IMR-90 (cell line): ENCODE data around the gene THRB. TPM values are rescaled to one million over a fixed set of nuclear protein-coding genes. Genes with fewer than 3 reads are reported as not detected.

ENCODE experiments used
- ATAC-seq: fragments of 200-7000 bp; cut with Tn5 transposase; 2 replicates; pipeline ENCODE4 v1.9.1; 2020; ENCODE audit warnings: low read depth, mild to moderate bottlenecking, moderate library complexity
- BruUV-seq: library from RNA; stranded (reverse); fragments of 400-500 nt; replicated peaks from 2 replicates; lab custom pipeline; 2021; lab: Mats Ljungman, UMichigan
- CTCF ChIA-PET: fragments of 300-600 bp; formaldehyde crosslinking; extraction: SDS; loops from one replicate; lab custom pipeline; 2021; ENCODE audit warnings: antibody characterized with exemption; lab: Yijun Ruan, JAX
- POLR2A ChIA-PET: fragments of 300-600 bp; sonication (Branson Sonifier 250); formaldehyde crosslinking; loops from one replicate; lab custom pipeline; 2022; ENCODE audit warnings: antibody characterized with exemption; ENCODE audit not compliant: unreplicated experiment; lab: Charles Lee
- DNase-seq: peaks from one replicate; pipeline ENCODE4 v3.0.0; 2013
- H2AFZ ChIP-seq: replicated peaks from 2 replicates; pipeline ENCODE3; 2013; ENCODE audit warnings: low read length, mild to moderate bottlenecking; ENCODE audit not compliant: poor library complexity
- H2AK5ac ChIP-seq: 2 replicates; pipeline ENCODE4 v1.6.1; 2013; ENCODE audit warnings: low read depth, low read length, inconsistent platforms
- H2AK9ac ChIP-seq: replicated peaks from 2 replicates; pipeline ENCODE3; 2013; ENCODE audit warnings: mild to moderate bottlenecking, low read depth, low read length, moderate library complexity; ENCODE audit not compliant: poor library complexity
- H2BK120ac ChIP-seq: 2 replicates; pipeline ENCODE4 v1.6.1; 2013; ENCODE audit warnings: low read depth, low read length, inconsistent platforms
- H2BK15ac ChIP-seq: 3 replicates; pipeline ENCODE4 v1.6.1; 2013; ENCODE audit warnings: low read depth, low read length, inconsistent platforms
- H2BK20ac ChIP-seq: 2 replicates; pipeline ENCODE4 v1.6.1; 2013; ENCODE audit warnings: low read depth, mild to moderate bottlenecking, inconsistent platforms, low read length, moderate library complexity
- H2BK5ac ChIP-seq: 2 replicates; pipeline ENCODE4 v1.6.1; 2013; ENCODE audit warnings: mild to moderate bottlenecking, low read depth, low read length, inconsistent platforms; ENCODE audit not compliant: poor library complexity, severe bottlenecking
- H3K14ac ChIP-seq: replicated peaks from 2 replicates; pipeline ENCODE4 v1.6.1; 2013; ENCODE audit warnings: low read depth, low read length, inconsistent platforms
- H3K18ac ChIP-seq: 2 replicates; pipeline ENCODE4 v1.6.1; 2013; ENCODE audit warnings: low read depth, low read length, control low read depth
- H3K23ac ChIP-seq: 2 replicates; pipeline ENCODE4 v1.6.1; 2013; ENCODE audit warnings: low read depth, low read length, inconsistent platforms
- H3K27ac ChIP-seq: 2 replicates; pipeline ENCODE4 v1.5.1; 2013; ENCODE audit warnings: mild to moderate bottlenecking, control low read depth, low read length; ENCODE audit not compliant: insufficient read depth
- H3K27me3 ChIP-seq: 2 replicates; pipeline ENCODE4 v1.6.1; 2013; ENCODE audit warnings: low read length; ENCODE audit not compliant: control insufficient read depth, insufficient read depth
- H3K36me3 ChIP-seq: 2 replicates; pipeline ENCODE4 v1.6.1; 2013; ENCODE audit warnings: low read length, mixed read lengths; ENCODE audit not compliant: control insufficient read depth, insufficient read depth
- H3K4ac ChIP-seq: 2 replicates; pipeline ENCODE4 v1.6.1; 2013; ENCODE audit warnings: low read depth, low read length, inconsistent platforms
- H3K4me1 ChIP-seq: 2 replicates; pipeline ENCODE4 v1.6.1; 2013; ENCODE audit warnings: low read length, mixed read lengths; ENCODE audit not compliant: control insufficient read depth, insufficient read depth
- H3K4me2 ChIP-seq: 2 replicates; pipeline ENCODE4 v1.6.1; 2013; ENCODE audit warnings: low read depth, mild to moderate bottlenecking, control low read depth, low read length, moderate library complexity
- H3K4me3 ChIP-seq: 2 replicates; pipeline ENCODE4 v1.5.1; 2013; ENCODE audit warnings: low read depth, mild to moderate bottlenecking, control low read depth, low read length, moderate library complexity; ENCODE audit not compliant: insufficient read depth
- H3K56ac ChIP-seq: 2 replicates; pipeline ENCODE4 v1.6.1; 2013; ENCODE audit warnings: low read length, inconsistent platforms; ENCODE audit not compliant: insufficient read depth; ENCODE audit errors: extremely low read depth
- H3K79me1 ChIP-seq, 2 experiments: 2 replicates each; pipeline ENCODE4 v1.6.1; 2013; ENCODE audit warnings: low read length in 2 of 2, inconsistent platforms in 1 of 2, low read depth in 1 of 2
- H3K9ac ChIP-seq: 2 replicates; pipeline ENCODE4 v1.6.1; 2013; ENCODE audit warnings: low read depth, low read length, control low read depth
- H3K9me1 ChIP-seq: 2 replicates; pipeline ENCODE4 v1.6.1; 2013; ENCODE audit warnings: low read length, inconsistent platforms; ENCODE audit not compliant: insufficient read depth
- H3K9me3 ChIP-seq: 2 replicates; pipeline ENCODE4 v1.6.1; 2013; ENCODE audit warnings: low read length; ENCODE audit not compliant: control insufficient read depth, insufficient read depth
- H4K20me1 ChIP-seq: 2 replicates; pipeline ENCODE4 v1.6.1; 2013; ENCODE audit warnings: low read length, inconsistent platforms; ENCODE audit not compliant: insufficient read depth
- H4K5ac ChIP-seq: 2 replicates; pipeline ENCODE4 v1.6.1; 2013; ENCODE audit warnings: mild to moderate bottlenecking, low read depth, low read length, control low read depth
- H4K8ac ChIP-seq, 2 experiments: 2 replicates each; pipeline ENCODE4 v1.6.1; 2013; ENCODE audit warnings: low read depth in 2 of 2, low read length in 2 of 2, control low read depth in 1 of 2, inconsistent platforms in 1 of 2
- H4K91ac ChIP-seq: 2 replicates; pipeline ENCODE4 v1.6.1; 2013; ENCODE audit warnings: low read depth, low read length, inconsistent platforms; ENCODE audit not compliant: insufficient read depth
- CTCF ChIP-seq: conservative IDR thresholded peaks from 2 replicates; pipeline ENCODE4 v1.5.1; 2012; ENCODE audit warnings: mild to moderate bottlenecking, low read depth, low read length, improper control_type of control experiment
- ELK1 ChIP-seq: fragments of 150-350 bp; IDR thresholded peaks from 2 replicates; pipeline ENCODE4 v1.6.1; 2016; ENCODE audit warnings: low read depth, mild to moderate bottlenecking, low read length, moderate library complexity, borderline replicate concordance
- MXI1 ChIP-seq: IDR thresholded peaks from 2 replicates; pipeline ENCODE4 v1.6.1; 2012; ENCODE audit warnings: low read depth, mild to moderate bottlenecking, low read length, moderate library complexity, borderline replicate concordance
- WGBS, 2 experiments: methylation state at CpG; one replicate each; pipeline versions ENCODE4 v1.1.5 to v1.1.7; 2013; ENCODE audit warnings: missing lambda C conversion rate in 2 of 2; ENCODE audit not compliant: insufficient read length in 1 of 2; ENCODE audit errors: extremely low coverage in 2 of 2; 5-methylcytosine and 5-hydroxymethylcytosine counted together
- dilution Hi-C: fragments of 300-500 bp; cut with HindIII; formaldehyde crosslinking; loops from one replicate; pipeline ENCODE4 v1.14.3; 2018; ENCODE audit warnings: low sequenced_read_pairs; ENCODE audit not compliant: unreplicated experiment
- in situ Hi-C: fragments of 300-500 bp; cut with MboI; formaldehyde crosslinking; loops from 3 replicates; pipeline ENCODE4 v1.14.3; 2019; ENCODE audit warnings: low sequenced_read_pairs, inconsistent platforms, mixed read lengths
- intact Hi-C: fragments of 100-400 bp; cut with micrococcal nuclease; formaldehyde crosslinking; loops from 2 replicates; pipeline ENCODE4 v1.10.0; 2022
- polyA plus RNA-seq, 3 experiments: library from polyadenylated mRNA; depleted of rRNA; stranded (reverse); fragments of >200 nt; gene quantifications; 2 replicates each; pipeline ENCODE4 v1.2.3, GENCODE V29; 2012; ENCODE audit warnings: low replicate concordance in 1 of 3
- total RNA-seq: library from RNA; depleted of rRNA; stranded (reverse); fragments of >200 nt; gene quantifications from 2 replicates; pipeline ENCODE4 v1.2.3, GENCODE V29; 2012

The THRB gene
- total and polyA plus RNA-seq, 2 of the 4 experiments (the other 2 are of a cell fraction), result under 0.01 TPM; not detected in 1

DNA sequence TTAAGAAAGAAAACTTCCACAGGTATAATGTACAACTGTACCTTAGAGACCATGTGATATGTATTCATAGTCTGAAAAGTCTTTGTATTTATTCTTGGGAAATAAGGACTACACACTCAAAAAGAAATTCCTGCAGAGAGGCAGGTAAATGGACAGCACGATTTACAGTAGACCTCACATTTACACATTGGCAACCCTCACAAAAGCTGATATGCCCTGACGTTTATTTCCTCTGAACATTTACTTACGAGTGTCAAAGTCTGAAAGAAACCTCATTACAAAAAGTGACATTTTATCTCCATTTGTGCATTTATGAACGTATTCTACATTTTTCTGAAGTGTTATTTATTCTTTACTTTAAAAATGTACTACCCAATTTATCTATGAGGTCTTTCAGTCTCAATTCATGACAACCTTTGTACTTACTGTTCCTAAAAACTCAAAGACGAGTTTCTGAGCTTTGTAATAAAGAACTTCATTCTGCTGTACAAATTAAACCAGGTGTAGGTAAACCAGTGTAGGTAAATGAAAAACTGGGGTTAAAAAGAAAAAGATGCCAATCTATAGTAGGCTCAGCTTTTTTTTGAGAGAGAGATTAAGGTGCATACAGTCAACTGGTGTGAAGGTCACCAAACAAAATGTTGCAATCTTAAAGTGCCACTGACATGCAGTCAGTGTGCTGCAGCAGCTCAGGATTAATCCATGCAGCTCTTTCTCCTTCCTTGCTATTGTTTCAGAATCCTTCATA is 44.3 kb downstream of the THRB start:
- Histone ChIP-seq H2BK20ac (no peak overlapping the region), H3K4me3 (no peak overlapping the region), H3K14ac (no peak overlapping the region), H4K5ac (no peak overlapping the region), H4K8ac (no peak overlapping the region), H2BK120ac (no peak overlapping the region), H4K91ac (no peak overlapping the region), H2AK9ac (no peak overlapping the region), H2AK5ac (no peak overlapping the region), H3K27ac (no peak overlapping the region), H4K20me1 (no peaks in the 10 kb centered on the region), H3K9me1 (no peaks in the 10 kb centered on the region), H3K9ac (no peak overlapping the region), H3K18ac (no peak overlapping the region), H3K4me1 (no peaks in the 10 kb centered on the region), H3K4me2 (no peak overlapping the region), H2AFZ (no peak overlapping the region), H3K4ac (no peak overlapping the region), H3K56ac (no peak overlapping the region), H3K36me3 (no peaks in the 10 kb centered on the region), H3K79me1 (no peaks in the 10 kb centered on the region), H3K9me3 (no peaks in the 10 kb centered on the region), H3K27me3 (no peaks in the 10 kb centered on the region), H3K23ac (no peak overlapping the region), H2BK5ac (no peak overlapping the region), H2BK15ac (no peak overlapping the region)
- no peak for TF ChIP-seq MXI1
- no peak for TF ChIP-seq ELK1
- no peak for TF ChIP-seq CTCF
- DNase-seq, result no peak
- intact Hi-C loops (no loop called here), in situ Hi-C loops (no loop called here), dilution Hi-C loops (no loop called here)
- BruUV-seq, result no TSS peak
- WGBS, 2 experiments, result no CpG with 5 or more reads among the region's 5 CpGs
- ATAC-seq, result no peak
- ChIA-PET POLR2A (no interaction called here), CTCF (interaction anchor here (0.7 kb wide), 1 partner anchor 181 kb away, joined by 3 read pairs; no protein-coding TSS in a partner anchor)
